Stimulated activated CD4-positive, alpha-beta T cell treated with anti-CD3 and anti-CD28 coated beads, Interleukin-12 subunit alpha, Interleukin-12 subunit beta, amount 100 ng/mL, for 48 hours (primary cell): ENCODE data around the gene KDM2B.
"Not testable (repeated sequence)": the region's sequence is repeated elsewhere in the genome, so short reads cannot be mapped to it uniquely, and the experiment has no call there.

Source experiments
- DNase-seq, 3 donors: peaks; one replicate each; pipeline ENCODE4 v3.0.0-alpha.2; 2020; ENCODE audit warnings: low read depth in 2 of 3, low spot score in 1 of 3

The KDM2B gene

DNA sequence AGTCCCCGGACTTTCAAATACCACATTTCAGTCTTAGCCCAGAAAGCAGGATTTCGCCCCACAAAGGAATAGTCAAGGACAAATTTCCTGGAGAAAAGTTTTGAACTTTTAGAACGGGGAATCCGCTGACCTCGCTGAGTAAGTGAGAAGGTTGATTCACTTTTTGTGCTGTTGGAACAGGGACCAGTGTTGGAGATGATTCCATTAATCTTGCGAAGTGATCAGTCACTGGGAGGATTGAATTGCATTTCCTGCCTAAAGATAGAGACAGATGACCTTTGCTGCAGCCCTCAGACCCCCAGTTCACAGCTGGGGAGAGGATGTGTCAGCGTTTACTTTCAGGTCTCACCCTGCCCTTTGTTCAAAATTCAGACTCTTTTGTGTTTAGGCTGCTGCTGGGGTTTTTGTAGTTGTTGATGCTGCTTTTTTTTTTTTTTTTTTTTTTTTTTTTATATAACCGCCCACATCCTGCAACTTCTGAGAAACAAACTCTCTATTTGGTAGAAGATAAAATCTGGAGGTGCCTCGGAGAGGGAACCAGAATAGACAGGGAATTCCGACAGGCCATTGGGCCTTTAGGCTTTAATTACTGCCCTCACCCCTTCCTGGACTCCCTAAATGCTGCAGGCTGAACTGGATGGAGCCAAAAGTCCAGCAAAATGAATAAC lies 9.8 kb upstream of the KDM2B start:
- peak; percentile 34 to 62 (median 61) for DNase-seq

DNA sequence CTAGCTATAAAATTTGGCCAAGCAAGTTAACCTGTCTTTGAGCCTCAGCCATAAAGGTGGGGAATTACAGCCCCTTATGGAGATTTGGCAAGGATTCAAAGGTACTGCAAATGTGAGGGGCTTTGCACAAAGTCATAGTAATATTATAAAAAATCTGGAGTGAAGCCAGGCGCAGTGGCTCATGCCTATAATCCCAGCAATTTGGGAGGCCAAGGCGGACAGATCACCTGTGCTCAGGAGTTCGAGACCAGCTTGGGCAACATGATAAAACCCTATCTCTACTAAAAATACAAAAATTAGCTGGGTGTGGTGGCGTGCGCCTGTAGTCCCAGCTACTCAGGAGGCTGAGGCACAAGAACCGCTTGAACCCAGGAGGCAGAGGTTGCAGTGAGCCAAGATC lies 4.1 kb upstream of the KDM2B start:
- not testable (repeated sequence) for DNase-seq

DNA sequence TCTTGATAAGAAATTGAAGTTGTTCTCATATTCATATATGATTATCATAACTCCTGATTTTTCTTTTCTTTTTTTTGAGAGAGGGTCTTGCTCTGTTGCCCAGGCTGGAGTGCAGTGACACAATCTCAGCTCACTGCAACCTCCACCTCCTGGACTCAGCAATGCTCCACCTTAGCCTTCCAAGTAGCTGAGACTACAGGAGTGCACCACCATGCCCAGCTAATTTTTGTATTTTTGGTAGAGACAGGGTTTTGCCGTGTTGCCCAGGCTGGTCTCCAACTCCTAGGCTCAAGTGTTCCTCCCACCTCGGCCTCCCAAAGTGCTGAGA lies 2.5 kb upstream of the KDM2B start:
- DNase-seq: not testable (repeated sequence)

DNA sequence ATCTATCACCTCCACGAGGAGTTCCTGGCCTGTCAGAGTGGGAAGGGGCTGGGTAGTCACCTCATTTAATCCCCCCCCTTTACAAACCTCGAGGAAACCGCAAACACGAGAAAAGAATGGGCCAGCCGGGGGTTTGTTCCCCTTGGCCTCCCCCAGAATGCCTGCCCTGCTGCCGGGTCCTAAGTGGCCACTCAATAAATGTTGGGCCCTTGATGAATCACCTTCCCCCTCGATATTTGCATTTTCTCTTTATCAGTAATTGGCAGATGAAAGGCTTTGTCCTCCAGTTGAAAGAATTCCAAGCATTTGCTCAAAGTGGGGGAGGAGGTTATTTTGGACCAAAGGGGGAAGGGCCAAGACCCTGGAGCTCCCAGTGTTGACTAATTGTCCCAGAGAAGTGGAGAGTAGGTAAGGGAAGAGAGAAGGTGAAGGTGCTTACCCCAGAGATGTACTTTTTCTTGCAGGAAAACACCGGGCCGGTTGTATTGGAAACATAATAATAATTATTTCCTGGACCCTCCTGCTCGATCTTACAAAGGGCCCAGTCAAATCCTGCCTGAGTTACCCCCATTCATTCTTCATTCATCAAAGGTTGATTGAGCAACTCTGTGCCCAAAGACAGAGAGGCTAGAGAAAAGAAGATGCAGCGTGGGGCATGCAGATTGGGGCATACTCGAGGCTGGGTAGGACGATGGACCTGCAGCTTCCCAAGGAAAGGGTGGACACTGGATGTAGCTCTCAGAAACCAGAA lies 1.9 kb upstream of the KDM2B start:
- no peak for DNase-seq

DNA sequence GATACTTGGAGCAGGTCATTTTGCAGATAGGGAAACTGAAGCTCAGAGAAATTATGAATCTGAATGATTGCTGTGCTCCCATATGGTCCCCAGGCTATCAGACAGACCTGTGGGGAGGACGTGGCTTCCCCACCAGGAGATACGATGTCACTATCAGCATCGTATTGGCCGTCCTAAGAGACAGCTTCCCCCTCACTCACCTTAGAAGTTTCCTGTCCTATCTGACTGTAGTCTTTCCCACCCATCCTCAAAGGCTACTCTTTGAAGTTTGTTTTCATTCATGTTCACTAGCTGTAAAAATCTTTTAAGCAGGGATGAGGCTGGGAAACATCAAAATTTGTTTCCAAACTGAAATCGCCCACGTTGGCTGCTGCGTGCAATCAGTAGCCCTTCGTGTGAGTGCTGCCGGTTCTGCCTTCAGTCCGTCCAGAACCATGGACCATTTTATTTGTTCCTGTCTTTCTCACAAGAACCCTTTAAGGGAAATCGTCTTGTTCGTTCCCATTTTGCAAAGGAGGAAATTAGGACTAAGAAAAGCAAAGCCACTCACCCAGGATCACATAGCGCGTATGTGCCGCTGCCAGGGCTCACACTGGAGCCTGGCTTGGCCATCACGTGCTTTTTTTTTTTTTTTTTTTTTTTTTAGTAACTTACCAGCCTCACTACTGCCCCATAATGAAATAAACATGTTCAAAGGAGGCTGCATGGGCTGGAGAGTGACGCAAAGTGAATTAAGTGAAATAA lies 1.0 kb upstream of the KDM2B start:
- no peak for DNase-seq

DNA sequence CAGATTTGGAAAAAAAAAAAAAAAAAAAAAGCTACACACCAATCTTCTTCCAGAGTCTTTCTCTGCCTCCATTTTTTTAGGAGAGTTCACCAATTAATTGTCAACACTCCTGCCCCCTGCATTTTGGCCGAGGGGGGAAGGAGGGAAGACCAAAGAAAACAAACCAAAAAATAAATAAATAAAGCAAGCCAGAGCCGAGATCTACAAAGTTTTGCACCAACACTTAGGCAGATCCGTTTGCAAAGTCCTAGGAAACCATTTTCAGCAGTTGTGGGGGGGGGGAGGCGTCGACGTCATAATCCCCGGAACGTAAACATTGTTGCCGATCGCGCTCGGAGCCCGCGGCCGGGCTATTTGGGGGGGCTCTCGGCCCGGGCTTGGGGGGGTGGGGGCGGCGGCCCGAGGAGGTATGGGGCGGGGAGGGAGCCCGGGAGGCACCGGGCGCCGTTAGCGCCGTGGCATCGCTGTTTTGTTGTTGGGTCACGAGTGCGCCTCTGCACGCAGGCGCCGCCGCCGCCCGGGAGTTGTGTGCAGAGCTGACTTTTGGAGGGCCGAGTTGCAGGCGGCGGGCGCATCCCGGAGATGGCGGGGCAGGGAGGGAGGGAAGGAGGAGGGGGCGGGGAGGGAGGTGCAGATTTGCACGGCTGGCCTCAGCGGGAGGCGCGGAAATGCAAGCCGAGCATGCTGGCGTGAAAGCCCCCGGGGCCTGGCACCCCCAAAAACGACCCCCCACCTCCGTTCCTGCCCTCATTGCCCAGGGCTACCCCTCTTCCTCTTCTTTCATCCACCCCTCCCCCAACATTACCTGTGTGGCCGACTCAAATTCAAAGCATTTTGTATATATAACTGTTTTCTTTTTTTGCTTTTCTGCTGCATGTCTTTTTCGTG lies 598 bp downstream of the KDM2B start:
- peak; percentile 48 to 61 (median 56) for DNase-seq

DNA sequence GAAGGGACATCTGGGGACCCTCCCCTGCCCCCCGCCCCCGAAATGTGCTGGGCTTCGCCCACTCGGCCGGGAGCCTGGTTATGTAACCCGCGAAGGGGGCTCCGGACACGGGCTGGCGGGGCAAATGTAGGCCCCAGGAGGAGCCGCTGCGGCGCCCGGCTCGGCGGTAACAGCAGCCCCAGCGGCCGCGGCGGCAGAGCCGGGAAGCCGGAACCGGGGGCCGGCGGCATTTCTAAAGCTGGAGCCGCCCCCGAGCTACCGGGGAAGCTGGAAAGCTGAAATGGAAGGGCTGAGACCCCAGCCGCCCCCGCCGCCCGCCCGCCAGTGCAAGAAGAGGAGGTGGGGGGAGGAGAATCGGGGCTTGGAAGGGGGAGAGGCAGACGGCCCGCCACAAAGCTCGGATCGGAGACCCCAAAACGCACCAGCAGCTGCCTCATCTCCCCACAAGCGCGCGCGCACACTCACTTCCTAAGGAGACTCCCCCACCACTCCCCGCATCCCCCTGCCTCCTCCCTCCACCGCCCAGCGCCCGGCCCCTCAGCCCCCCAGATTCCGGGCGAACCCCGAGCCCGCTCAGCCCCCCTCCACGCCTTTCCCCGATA lies 1.5 kb downstream of the KDM2B start:
- DNase-seq: peak in 1 of 3 donors; percentile 15

DNA sequence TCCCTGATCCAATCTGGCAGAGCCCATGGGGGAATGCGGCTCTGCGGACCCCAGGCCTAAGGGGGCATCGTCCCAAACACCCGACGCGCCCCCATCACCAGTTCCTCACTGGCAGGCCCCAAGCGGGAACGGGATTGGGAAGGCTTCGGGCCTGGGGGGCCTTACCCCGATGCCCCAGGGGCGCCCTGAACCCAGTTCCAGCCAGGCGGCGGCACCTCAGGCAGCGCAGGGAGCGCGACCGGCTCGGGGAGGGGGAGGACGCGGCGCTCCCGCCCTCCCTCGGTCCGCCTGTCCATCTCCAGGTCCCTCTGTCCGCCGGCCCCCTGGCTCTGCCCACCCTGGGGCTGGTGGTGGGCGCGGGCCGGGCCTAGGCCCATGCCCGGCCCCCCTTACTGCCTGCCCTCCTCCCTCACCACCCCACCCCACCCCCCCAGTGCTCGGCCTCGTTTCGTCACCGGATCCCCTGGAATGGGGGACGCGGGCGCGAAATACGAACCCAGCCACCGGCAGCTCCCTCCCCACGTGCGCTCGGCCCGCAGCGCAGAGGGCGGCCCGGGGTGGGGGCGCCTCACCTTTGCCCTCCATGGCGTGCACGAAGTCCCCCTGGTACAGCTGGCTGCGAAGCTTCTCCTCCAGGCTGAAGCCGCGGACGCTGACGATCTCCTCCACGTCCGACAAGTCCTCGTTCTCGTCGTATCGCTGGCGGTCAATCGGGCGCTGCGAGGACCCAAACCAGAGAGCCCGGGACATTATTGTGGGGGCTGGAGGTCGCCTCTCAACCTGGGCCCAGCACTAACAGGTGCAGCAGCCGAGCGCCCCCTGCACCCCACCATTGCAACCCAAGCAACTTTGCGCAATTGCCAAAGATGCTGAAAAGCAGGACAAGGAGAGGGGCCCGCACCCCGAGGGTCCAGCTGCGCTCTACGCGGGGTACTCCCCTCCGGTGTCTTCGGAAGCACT lies 2.3 kb downstream of the KDM2B start:
- no peak for DNase-seq

DNA sequence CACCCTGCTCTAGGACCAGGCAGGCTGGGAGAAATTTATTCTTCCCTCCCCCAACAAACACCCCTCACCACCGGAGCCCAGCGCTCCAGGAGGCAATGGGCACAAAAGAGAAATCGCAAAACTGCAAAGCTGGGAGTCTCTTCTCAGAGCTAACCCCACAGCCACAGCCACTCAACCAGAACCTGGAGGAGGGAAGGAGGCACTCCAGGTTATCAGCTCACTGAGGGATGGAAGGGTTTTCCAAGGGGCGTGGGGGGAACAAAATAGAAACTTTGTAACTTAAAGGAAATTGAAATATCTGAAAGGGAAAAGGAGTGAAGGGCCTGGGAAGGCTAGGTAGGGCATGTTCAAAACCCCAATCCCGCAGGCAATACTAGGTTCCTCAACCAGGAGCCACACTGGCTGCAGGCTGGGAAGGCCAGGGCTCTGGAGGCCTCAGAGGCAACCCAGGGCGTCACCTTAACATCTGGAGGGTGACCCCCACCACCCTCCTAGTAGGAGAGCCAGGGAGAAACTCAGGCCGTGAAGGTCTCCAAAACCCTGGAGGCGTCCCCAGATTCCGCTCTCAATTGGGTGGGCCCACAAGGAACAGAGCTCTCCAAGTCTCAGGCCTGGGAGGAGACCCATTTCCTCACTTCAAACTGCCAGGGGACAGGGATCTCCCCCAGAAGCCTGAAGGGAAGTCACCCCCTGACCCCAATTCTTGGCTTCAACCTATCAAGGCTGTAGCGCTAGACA lies 3.2 kb downstream of the KDM2B start:
- no peak for DNase-seq

DNA sequence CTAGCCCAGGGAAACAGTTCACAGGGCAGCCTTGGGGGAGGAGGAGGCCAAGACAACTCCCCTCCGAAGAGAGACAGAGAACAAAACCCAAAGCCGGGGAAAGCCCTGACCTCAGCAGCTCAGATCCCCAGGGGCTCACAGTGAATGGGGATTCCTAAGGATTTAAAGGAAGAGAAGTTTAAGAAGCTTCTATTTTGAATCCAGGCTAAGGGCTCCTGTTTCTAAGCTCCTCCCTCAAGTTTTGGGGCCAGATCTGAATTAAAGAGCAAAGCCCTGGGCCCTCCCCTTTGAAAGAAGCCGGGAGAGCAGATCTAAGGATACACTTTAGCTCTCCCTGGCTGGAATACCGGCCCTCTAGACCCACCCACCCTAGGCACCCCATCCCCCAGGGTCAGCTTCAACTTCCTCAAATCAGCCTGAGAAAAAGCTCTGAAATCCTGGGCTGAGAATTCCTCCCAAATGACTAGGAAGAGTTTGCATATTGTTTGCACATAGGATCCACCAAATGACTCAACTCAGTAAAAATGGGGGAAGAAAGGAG lies 3.9 kb downstream of the KDM2B start:
- no peak for DNase-seq

DNA sequence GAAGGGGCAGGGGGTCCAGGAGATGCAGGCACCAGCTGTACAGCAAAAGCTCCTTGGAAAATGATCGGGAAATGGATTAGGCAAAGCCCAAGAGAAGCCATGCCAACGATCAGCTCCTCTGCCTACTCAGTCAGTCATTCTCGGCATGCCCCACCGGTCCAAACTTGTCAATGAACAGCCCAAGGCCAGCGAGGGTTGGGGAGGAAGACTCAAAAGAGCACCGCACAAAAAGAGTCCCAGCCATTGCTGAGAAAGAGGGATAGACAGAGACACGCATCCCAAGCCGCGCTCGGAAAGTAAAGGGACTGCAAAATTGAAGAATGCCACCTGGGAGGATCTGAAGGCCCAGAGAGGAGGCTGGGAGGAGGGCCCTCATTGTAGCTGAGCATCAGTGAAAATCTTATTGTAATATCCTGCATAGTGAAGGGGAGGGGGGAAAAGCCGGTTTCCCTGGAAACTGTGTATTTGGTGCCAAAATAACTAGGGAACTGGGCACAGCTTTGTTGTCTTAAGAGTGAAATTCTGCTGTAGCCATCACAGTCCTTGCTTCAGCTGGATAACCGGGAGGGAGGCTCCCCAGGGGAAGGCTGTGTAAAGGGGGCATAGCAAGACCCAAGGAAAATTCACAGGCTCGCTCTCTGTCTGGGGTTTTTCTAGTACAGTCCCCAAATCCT lies 4.7 kb downstream of the KDM2B start:
- no peak for DNase-seq

DNA sequence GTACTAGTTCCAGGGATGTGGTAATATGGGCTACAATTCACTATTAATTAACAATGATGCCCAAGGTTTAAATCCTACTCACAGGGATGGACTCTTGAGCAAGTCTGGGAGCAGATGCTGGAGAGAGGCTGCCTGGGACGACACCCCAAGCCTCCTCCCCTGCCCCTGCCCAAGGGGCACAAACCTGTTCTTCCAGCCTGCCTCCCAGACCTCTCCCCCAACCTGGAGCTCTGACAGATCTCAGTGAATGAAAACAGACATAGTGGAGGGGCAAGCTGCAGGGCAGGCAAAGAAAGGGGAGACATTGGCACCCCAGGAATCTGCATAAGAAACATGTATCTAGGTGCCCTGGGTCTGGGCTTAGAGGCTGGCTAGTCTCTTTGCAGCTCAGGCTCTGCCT lies 5.8 kb downstream of the KDM2B start:
- DNase-seq: no peak

DNA sequence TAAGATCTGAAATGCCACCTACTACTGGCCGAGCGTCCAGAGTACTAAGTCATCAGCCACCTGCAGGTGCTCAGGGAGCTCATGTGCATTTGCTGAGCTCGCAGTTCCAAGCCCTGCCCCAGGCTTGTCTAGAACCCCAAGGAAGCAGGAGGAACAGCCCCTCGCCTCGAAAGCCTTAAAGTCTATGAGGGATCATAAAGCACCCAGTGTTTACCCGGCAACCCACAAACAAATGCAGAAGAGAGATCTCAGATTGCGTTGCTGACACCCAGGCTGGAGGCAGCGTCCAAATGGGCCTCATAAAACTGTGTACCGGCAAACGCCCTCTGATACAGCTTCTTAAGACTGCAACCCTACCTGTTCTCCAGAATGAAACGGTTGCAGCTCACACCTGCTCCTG lies 6.8 kb downstream of the KDM2B start:
- no peak for DNase-seq

DNA sequence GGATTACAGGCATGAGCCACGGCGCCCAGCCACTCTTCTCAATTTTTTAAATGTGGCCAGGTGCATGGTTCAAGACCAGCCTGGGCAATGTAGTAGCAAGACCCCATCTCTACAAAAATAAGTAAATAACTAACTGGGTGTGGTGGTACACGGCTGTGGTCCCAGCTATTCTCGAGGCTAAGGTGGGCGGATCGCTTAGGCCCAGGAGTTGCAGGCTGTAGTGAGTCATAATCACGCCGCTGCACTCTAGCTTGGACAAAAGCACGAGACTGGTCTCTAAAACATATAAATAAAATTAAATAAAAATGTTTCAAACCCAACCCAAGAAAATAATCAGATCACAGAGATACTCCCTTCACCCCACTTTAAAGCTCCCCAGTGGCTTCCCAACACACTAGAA lies 8.9 kb downstream of the KDM2B start:
- no peak for DNase-seq

DNA sequence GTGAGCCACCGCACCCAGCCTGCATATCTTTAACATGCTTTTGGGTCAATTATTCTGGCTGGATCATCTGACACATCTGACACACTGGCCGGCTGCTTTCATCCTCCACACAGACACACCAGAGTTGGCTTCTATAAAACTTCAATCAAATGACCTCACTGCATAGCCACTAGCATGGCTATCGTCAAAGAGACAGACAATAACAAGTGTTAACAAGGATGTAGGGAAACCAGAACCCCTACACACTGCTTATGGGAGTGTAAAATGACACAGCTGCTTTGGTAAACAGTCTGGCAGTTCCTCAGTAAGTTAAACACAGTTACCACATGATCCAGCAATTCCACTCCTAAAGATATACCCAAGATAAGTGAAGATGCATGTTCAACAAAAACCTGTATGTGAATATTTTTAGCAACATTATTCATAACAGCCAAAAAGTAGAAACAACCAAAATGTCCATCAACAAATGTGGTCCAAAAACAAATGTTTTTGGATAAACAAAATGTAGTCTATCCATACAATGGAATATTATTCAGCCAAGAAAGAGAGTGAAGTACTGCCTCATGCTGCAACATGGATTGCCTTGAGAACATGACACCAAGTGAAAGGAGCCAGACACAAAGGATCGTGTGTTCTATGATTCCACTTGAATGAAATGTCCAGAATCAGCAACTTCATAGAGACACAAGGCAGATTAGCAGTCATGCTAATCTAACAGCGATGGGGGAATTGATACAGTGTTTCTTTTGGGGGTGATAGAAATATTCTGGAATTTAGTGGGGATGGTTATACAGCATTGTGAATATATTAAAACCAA lies 10.1 kb downstream of the KDM2B start:
- DNase-seq: no peak

DNA sequence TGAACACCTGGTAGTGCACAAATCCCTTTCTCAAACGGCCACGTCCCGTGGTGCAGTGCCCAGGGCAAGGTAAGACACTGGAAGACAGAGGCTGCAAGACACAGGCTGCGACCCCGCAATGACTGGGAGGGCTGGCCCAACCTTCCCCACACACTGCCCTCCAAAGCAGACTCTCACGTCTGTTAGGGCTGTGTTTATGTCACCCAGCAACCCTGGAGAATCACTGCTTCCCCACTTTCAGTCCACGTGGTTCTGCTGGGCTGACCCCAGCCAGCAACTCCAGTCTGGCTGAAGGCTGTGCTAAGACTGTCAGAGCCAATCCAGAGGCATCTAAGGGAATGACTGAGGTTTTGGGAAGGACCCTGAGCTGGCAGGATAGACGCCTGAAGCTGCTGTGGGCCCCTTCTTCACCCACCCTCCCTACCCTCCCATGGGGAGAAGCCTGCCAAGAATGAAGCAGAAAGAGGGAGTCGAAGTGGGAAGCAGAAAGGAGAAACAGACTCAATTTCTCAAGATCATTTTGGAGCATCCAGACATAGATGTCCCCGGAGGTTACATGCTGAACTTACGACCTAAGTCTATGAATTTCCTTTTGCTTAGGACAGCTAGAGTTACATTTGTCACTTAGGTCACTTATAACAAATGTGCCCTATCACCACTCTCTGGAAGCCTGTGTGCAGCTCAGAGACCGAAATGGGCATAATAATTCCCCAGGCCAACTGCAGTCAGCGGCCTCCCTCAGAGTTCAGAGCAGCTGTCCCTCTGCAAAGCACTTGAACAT lies 11.7 kb downstream of the KDM2B start:
- no peak for DNase-seq

DNA sequence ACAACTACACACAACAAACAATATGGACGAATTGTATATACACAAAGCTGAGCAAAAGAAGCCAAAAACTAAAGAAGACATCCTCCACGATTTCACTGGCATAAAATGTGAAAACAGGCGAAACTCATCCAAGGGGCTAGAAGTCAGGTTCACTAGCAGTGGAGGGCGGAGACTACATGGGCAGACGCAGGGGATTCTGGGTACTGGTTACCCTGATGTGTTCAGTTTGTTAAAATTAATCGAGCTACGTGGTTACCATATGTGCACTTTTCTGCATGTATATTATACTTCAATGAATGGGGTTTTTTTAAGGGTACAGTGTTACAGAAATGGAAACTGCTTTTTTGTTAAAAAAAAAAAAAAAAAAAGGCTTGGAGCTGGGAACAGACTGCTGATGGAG lies 12.3 kb downstream of the KDM2B start:
- DNase-seq: no peak
